GM12874 (cell line): ENCODE data around the gene MICALL2.

Source experiments
- TF ChIP-seq, protein P1 (sequence below): IDR thresholded peaks from 2 replicates; pipeline ENCODE4 v1.5.1; 2011; ENCODE audit warnings: low read depth, mild to moderate bottlenecking, control low read depth, low read length, moderate library complexity; ENCODE audit not compliant: insufficient read depth

Gene MICALL2

DNA sequence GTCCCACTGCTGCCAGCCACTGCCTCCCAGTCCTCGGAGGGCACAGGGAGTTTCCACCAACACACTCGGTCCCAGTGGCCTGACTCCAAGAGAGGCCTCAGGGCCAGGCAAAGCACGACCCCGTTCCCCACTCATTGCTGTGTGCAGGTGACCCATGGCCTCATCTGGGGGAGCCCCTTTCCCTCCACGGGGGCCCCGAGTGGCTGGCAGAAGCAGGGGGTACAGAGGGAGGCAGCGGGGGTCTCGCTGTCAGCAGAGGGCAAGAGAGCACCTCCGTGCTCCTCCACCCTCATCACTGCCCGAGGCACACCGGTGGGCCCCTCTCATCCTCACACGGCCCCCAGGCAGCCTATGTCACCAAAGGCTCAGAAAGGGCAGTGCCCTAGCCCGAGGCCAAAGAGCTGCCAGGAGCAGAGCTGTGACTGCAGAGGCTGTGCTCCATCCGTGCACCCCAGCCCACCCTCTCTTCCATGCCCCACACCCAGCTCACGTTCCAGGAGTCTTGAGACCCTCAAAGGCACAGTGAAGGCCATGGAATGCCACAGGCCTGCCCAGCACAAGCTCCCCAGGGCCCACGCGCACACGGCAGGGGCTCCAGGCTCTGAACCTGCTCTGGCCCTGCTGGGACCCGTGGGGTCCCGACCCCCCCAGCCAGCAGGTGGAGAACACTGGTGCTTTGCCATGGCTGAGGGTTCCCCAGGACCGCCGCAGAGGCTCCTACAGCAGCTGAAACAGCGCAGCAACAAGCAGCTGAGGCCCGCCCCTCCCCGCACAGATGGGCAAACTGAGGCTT lies 25.9 kb downstream of the MICALL2 start:
- TF ChIP-seq, protein P1, sequence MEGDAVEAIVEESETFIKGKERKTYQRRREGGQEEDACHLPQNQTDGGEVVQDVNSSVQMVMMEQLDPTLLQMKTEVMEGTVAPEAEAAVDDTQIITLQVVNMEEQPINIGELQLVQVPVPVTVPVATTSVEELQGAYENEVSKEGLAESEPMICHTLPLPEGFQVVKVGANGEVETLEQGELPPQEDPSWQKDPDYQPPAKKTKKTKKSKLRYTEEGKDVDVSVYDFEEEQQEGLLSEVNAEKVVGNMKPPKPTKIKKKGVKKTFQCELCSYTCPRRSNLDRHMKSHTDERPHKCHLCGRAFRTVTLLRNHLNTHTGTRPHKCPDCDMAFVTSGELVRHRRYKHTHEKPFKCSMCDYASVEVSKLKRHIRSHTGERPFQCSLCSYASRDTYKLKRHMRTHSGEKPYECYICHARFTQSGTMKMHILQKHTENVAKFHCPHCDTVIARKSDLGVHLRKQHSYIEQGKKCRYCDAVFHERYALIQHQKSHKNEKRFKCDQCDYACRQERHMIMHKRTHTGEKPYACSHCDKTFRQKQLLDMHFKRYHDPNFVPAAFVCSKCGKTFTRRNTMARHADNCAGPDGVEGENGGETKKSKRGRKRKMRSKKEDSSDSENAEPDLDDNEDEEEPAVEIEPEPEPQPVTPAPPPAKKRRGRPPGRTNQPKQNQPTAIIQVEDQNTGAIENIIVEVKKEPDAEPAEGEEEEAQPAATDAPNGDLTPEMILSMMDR, result no peak

DNA sequence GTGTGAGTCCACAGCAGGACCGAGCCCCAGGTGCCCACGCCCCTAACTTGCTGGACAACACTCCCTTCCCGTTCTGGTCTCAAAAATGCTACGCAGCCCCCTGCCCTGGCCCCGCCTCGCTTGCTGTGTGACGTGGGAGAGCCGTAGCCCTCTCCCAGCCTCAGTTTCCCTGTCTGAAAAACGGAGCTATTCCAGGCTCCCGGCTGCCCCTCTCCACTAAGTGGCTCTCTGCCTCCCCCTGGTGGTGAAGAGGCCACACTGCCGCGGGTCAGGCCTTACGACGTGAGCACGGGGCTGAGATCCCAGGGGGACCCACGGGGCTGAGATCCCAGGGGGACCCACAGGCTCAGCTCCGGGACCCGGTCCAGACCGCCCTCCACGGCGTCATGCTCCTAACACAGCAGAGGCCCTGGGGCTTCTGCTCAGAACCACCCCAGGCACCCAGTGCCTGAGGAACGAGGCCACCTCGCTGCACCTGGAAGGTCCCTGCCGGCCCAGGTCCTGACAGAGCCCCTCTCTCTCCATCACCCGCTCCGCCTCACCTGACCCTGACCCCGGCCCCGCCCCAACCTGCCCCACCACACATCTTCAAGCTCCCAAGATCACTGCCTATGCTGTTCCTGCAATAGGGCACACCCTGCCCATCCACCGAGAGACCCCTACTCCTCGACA lies 26.7 kb downstream of the MICALL2 start:
- TF ChIP-seq, protein P1, result peak; percentile 98

DNA sequence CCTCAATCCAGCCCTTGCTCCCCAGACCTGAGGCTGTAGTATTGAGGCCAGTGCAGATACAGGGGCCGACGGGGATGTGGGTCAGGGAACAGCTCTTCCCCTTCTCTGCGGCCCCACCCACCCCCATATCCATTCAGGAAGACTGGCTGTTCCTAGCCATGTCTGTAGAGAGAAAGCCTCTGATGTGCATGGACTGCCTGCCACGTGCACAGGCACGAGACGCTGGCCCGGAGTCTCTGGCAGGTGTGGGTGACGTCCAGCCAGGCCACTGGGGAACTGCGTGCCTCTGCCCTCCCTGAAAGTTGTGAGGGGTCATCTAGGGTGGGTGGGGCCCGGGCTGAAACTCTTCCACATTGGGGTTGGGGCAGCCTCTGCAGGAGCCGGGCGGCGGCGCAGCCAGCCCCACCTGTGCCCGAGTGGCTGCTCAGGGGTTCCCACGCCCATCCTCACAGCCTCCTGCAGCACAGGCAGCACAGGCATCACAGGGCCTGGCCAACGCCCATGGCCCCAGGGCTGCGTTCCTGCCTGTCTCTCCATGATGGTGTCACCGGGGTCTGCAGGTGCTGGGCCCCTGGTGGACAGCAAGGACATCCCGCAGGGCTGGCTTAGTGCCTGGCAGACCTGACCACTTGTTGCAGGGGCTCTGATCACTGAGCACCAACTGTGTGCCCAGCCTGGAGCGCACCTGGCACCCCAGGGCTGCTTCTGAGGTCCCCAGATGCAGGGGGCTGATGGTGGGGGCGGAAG lies 27.5 kb downstream of the MICALL2 start:
- TF ChIP-seq, protein P1, result no peak

DNA sequence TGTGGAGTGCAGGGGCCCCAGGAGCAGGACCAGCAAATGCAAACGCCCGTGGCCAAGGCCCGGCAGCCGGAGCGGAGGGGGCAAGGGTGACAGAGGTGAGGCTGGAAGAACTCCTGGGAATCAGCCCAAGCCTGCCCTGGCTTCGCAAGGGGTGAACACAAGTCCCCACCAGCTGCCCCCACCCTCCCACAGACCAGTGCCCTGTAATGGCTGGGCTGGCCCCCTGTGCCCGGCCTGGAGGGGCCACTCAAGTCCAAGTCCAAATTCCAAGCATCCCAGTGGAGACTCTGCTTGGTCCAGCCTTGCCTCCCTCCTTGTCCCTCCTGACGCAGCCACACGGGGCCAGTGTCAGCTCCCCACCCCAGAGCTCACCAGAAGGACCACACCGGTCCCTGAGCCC lies 28.0 kb downstream of the MICALL2 start:
- TF ChIP-seq, protein P1, result no peak

DNA sequence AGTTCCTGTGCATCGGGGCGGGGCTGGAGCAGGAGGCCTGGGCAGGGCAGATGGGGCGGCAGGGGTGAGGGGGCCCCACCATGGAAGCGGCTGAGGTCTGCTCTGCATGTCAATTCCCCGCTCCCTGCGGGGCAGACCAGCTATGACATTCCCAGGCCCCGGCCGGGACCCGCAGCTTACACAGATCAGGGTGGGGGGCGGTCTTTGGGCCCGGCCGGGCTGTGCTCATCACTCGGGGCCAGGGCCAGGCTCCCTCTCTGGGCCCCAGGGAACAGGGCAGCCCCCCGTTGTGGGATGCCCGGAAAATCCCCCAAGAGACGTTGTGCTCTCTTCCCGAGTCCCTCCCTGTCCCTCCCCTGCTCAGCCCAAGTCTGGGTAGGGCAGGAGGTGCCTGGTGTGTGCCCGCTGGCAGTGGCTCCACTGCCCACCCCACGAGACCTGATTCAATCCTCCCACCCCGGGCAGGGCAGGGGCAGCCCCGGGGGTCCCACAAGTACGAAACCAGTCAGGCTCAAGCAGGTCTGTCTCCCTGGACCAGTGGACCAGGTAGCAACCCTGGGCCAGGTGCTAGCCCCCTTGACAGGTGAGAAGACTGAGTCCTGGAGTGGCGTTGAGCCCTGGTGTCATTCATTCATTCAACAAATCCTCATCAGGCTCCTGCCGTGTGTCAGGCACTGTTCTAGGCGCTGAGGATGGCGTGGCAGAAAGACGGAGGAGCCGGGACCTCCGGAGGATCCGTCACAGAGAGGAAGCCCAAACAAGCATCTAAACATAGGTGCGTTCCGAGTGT lies 29.0 kb downstream of the MICALL2 start:
- TF ChIP-seq, protein P1, result no peak

DNA sequence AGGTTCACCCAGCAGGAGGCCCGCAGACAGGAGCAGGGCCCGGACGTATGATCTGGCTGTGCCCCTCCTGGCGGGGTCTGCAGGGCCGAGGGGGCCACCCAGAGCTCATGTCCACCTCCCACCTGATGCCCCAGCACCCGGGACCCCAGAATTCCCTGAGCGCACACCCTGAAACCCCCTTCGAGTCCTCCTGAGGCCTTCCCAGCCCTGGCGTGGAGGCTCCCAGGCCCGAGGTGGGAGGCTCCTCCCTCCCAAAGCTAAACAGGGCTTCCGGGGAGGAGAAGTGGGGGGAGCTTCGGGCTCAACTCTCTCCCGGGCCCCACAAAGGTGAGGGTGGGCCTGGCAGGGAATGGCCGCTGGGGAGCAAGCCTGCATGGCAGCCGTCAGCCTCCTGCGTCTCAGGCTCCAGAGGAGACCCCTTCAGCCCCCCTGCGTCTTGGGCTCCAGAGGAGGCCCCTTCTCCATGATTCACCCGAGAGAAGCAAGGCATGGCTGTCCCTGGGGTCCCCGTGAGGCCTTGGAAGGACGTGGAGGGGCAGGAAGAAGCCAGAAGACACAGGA lies 30.2 kb downstream of the MICALL2 start:
- TF ChIP-seq, protein P1, result no peak
